SK-N-SH treated with all-trans-retinoic acid at 6 μM for 48 hours (cell line): ENCODE results near the gene SLC10A2.

ENCODE experiments used
- CREB5 ChIP-seq: fragments of 250-450 bp; sonication (Bioruptor Pico); IDR thresholded peaks from 2 replicates; pipeline ENCODE4 v1.5.1; 2020; ENCODE audit warnings: low read depth, mild to moderate bottlenecking, moderate library complexity
- ZNF8 ChIP-seq: fragments of 450-650 bp; formaldehyde crosslinking; IDR thresholded peaks from 2 replicates; pipeline ENCODE4 v1.5.0; 2020; ENCODE audit warnings: mild to moderate bottlenecking, moderate library complexity

DNA sequence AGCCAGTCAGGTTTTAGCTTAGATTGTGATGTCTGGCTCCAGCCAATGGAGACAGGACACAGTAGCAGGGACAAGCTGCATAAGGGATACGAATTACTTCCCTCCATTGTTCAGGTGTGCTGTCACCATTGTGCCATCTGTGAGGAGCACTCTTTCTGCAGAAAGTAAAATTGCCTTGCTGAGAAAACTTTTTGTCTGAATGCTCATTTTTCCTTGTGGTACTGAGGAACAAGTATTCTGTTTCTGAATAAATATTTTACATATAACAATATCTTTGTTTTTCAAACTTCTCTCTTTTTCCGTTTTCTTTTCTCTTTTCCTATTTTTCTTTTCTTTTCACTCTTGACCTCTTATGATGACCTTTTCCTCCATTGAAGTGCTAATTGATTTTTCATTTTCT lies 10.2 kb downstream of the SLC10A2 start:
- TF ChIP-seq ZNF8 (CRISPR knock-in tag) (no peak), CREB5 (CRISPR knock-in tag) (no peak)
